WTC11 (cell line): ENCODE measurements around the gene SEMA5B. TPM values are rescaled to one million over a fixed set of nuclear protein-coding genes. Genes with fewer than 3 reads are reported as not detected.

Source experiments
- ATF6 ChIP-seq: sonication (generic); formaldehyde crosslinking; IDR thresholded peaks from 2 replicates; pipeline ENCODE4 v1.8.1; 2023; ENCODE audit warnings: mild to moderate bottlenecking, missing genetic modification reagents
- CDX4 ChIP-seq: fragments of 250-450 bp; sonication (Bioruptor Pico); IDR thresholded peaks from 2 replicates; pipeline ENCODE4 v1.9.0; 2021; ENCODE audit warnings: moderate library complexity, mild to moderate bottlenecking, inconsistent platforms, borderline replicate concordance
- CREB1 ChIP-seq: sonication (generic); formaldehyde crosslinking; IDR thresholded peaks from 2 replicates; pipeline ENCODE4 v1.8.0; 2023; ENCODE audit warnings: mild to moderate bottlenecking, missing genetic modification reagents
- E2F5 ChIP-seq: sonication (generic); formaldehyde crosslinking; IDR thresholded peaks from 2 replicates; pipeline ENCODE4 v1.8.1; 2022; ENCODE audit warnings: mild to moderate bottlenecking, moderate library complexity, missing genetic modification reagents
- ELF4 ChIP-seq: sonication (generic); formaldehyde crosslinking; IDR thresholded peaks from 2 replicates; pipeline ENCODE4 v1.8.1; 2022; ENCODE audit warnings: low read depth, mild to moderate bottlenecking, moderate library complexity, missing genetic modification reagents
- EMX1 ChIP-seq: fragments of 250-450 bp; sonication (Bioruptor Pico); IDR thresholded peaks from 2 replicates; pipeline ENCODE4 v1.8.0; 2021; ENCODE audit warnings: mild to moderate bottlenecking
- FOXP4 ChIP-seq: sonication (generic); formaldehyde crosslinking; IDR thresholded peaks from 2 replicates; pipeline ENCODE4 v1.8.0; 2022; ENCODE audit warnings: mild to moderate bottlenecking, missing genetic modification reagents
- HMGA2 ChIP-seq: fragments of 250-450 bp; sonication (Bioruptor Pico); IDR thresholded peaks from 2 replicates; pipeline ENCODE4 v1.4.0; 2021; ENCODE audit warnings: mild to moderate bottlenecking, moderate library complexity
- IRF2 ChIP-seq: sonication (generic); formaldehyde crosslinking; IDR thresholded peaks from 2 replicates; pipeline ENCODE4 v1.8.0; 2022; ENCODE audit warnings: low read depth, missing genetic modification reagents, borderline replicate concordance
- MXD4 ChIP-seq: fragments of 250-450 bp; sonication (Bioruptor Pico); IDR thresholded peaks from 2 replicates; pipeline ENCODE4 v1.8.0; 2021; ENCODE audit warnings: mild to moderate bottlenecking, moderate library complexity, borderline replicate concordance
- MYBL2 ChIP-seq: sonication (generic); formaldehyde crosslinking; IDR thresholded peaks from 2 replicates; pipeline ENCODE4 v1.8.1; 2023; ENCODE audit warnings: mild to moderate bottlenecking, moderate library complexity, missing genetic modification reagents
- OVOL2 ChIP-seq: fragments of 250-450 bp; sonication (Bioruptor Pico); IDR thresholded peaks from 2 replicates; pipeline ENCODE4 v1.9.0; 2021; ENCODE audit warnings: mild to moderate bottlenecking, borderline replicate concordance
- RELA ChIP-seq: sonication (generic); formaldehyde crosslinking; IDR thresholded peaks from 2 replicates; pipeline ENCODE4 v1.8.1; 2022; ENCODE audit warnings: missing genetic modification reagents, mild to moderate bottlenecking, borderline replicate concordance
- RORB ChIP-seq: fragments of 250-450 bp; sonication (Bioruptor Pico); IDR thresholded peaks from 2 replicates; pipeline ENCODE4 v1.9.0; 2021; ENCODE audit warnings: mild to moderate bottlenecking
- SP1 ChIP-seq: sonication (generic); formaldehyde crosslinking; conservative IDR thresholded peaks from 2 replicates; pipeline ENCODE4 v1.8.1; 2022; ENCODE audit warnings: missing genetic modification reagents
- TCF7 ChIP-seq: sonication (generic); formaldehyde crosslinking; IDR thresholded peaks from 2 replicates; pipeline ENCODE4 v1.8.0; 2022; ENCODE audit warnings: mild to moderate bottlenecking, low read depth, missing genetic modification reagents, moderate library complexity
- ZBTB21 ChIP-seq: sonication (generic); formaldehyde crosslinking; IDR thresholded peaks from 2 replicates; pipeline ENCODE4 v1.8.1; 2023; ENCODE audit warnings: mild to moderate bottlenecking, missing genetic modification reagents, borderline replicate concordance
- ZNF263 ChIP-seq: sonication (generic); formaldehyde crosslinking; IDR thresholded peaks from 2 replicates; pipeline ENCODE4 v1.8.1; 2022; ENCODE audit warnings: low read depth, mild to moderate bottlenecking, moderate library complexity, missing genetic modification reagents
- ZNF281 ChIP-seq: sonication (generic); formaldehyde crosslinking; IDR thresholded peaks from 2 replicates; pipeline ENCODE4 v1.8.0; 2023; ENCODE audit warnings: mild to moderate bottlenecking, missing genetic modification reagents
- ZNF512 ChIP-seq: sonication (generic); formaldehyde crosslinking; IDR thresholded peaks from 2 replicates; pipeline ENCODE4 v1.8.1; 2022; ENCODE audit warnings: missing genetic modification reagents, borderline replicate concordance
- total RNA-seq: library from RNA; stranded (reverse); gene quantifications from 3 replicates; pipeline ENCODE4 v1.2.3, GENCODE V29; 2021
- TF ChIP-seq, protein P1 (sequence below): sonication (generic); formaldehyde crosslinking; IDR thresholded peaks from 2 replicates; pipeline ENCODE4 v1.8.1; 2023; ENCODE audit warnings: mild to moderate bottlenecking, missing genetic modification reagents, moderate library complexity
- TF ChIP-seq, protein P2 (sequence below): sonication (generic); formaldehyde crosslinking; IDR thresholded peaks from 2 replicates; pipeline ENCODE4 v1.8.0; 2022; ENCODE audit warnings: mild to moderate bottlenecking, missing genetic modification reagents
- TF ChIP-seq, protein P3 (sequence below): sonication (generic); formaldehyde crosslinking; conservative IDR thresholded peaks from 2 replicates; pipeline ENCODE4 v1.8.1; 2022; ENCODE audit warnings: mild to moderate bottlenecking, missing genetic modification reagents

SEMA5B gene
- total RNA-seq, 1 experiment from 2014 or later = 20.7 TPM

DNA sequence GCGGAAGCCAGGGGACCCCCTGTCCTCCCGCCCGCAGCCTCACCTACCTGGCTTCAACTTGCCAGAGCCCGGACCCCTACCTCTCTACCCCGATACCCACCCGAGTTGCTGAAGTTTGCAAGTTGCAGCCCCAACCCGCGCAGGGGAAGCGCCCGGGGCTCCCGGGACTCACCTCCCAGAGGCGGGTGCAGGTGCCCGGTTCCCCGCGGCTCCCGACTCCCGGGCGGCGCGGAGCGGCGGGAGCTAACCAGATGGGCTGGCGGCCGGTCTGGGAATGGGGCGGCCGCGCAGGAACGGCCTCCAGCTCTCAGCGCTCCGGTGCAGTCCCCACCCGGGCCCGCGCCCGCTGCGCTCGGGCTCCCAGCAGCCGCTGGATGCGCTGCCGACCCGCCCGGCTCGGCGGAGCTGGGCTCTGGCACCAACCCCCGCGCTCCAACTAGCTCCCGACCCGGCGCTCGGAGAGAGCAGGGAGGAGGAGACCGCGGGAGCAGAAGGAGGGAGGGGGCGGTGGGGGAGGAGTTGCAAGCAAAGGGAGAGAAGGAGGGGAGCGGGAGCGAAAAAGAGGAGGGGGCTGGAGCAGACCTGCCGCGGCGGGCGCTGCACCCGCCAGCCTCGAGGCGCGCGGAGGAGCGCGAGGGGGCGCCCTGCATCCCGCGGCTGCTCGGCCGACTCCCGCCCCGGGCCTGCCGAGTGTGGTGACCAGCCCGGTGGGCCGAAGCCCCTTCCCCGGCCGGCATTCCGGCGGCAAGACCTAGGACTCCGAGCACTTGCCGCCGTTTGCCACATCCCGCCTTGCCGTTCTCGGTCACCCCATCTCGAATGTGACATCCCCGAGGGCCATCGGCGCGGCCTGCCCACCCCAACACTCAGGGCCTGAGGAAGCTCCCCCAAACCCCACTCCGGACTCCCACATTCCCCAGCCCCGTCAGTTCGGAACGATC is at the start of gene SEMA5B (continued):
- TF ChIP-seq, protein P1, sequence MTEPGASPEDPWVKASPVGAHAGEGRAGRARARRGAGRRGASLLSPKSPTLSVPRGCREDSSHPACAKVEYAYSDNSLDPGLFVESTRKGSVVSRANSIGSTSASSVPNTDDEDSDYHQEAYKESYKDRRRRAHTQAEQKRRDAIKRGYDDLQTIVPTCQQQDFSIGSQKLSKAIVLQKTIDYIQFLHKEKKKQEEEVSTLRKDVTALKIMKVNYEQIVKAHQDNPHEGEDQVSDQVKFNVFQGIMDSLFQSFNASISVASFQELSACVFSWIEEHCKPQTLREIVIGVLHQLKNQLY (CRISPR knock-in tag) = 0 out of 2 replicates have a peak, but pooled peaks have one; percentile 85
- TF ChIP-seq OVOL2 (CRISPR knock-in tag) = no peak
- peak; percentile 50; the same call in 1 of the 2 replicates for TF ChIP-seq SP1 (CRISPR knock-in tag)
- TF ChIP-seq RELA (CRISPR knock-in tag) = no peak
- no peak for TF ChIP-seq RORB
- TF ChIP-seq ZBTB21 = no peak
- TF ChIP-seq MYBL2 = no peak; the same call in 1 of the 2 replicates
- TF ChIP-seq ZNF281 = no peak
- TF ChIP-seq ZNF512 (CRISPR knock-in tag) = no peak
- TF ChIP-seq ELF4 (CRISPR knock-in tag) = no peak
- no peak; the same call in 1 of the 2 replicates for TF ChIP-seq FOXP4
- TF ChIP-seq CDX4 = no peak
- TF ChIP-seq IRF2 (CRISPR knock-in tag) = no peak
- TF ChIP-seq MXD4 (CRISPR knock-in tag) = no peak
- no peak for TF ChIP-seq CREB1 (CRISPR knock-in tag)
- TF ChIP-seq ATF6 = no peak
- TF ChIP-seq, protein P2, sequence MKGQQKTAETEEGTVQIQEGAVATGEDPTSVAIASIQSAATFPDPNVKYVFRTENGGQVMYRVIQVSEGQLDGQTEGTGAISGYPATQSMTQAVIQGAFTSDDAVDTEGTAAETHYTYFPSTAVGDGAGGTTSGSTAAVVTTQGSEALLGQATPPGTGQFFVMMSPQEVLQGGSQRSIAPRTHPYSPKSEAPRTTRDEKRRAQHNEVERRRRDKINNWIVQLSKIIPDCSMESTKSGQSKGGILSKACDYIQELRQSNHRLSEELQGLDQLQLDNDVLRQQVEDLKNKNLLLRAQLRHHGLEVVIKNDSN = no peak
- no peak for TF ChIP-seq HMGA2 (CRISPR knock-in tag)
- peak; percentile 49 for TF ChIP-seq E2F5 (CRISPR knock-in tag)
- TF ChIP-seq TCF7 = no peak
- TF ChIP-seq ZNF263 (CRISPR knock-in tag) = no peak
- TF ChIP-seq, protein P3, sequence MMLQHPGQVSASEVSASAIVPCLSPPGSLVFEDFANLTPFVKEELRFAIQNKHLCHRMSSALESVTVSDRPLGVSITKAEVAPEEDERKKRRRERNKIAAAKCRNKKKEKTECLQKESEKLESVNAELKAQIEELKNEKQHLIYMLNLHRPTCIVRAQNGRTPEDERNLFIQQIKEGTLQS (CRISPR knock-in tag) = no peak
- TF ChIP-seq EMX1 (CRISPR knock-in tag) = no peak
